CD4-positive, alpha-beta T cell treated with Interleukin-17A for 4 hours (primary cell): ENCODE data around the gene KLC4.
"Not testable (repeated sequence)": the region's sequence is repeated elsewhere in the genome, so short reads cannot be mapped to it uniquely, and the experiment has no call there.

ENCODE experiments used
- DNase-seq: peaks from one replicate; pipeline ENCODE4 v3.0.0-alpha.2; 2020; ENCODE audit warnings: mixed read lengths

KLC4 gene

GRCh38 chr6:43096451-43097097, 37.1 kb downstream of the KLC4 start:
- DNase-seq, result no peak

DNA sequence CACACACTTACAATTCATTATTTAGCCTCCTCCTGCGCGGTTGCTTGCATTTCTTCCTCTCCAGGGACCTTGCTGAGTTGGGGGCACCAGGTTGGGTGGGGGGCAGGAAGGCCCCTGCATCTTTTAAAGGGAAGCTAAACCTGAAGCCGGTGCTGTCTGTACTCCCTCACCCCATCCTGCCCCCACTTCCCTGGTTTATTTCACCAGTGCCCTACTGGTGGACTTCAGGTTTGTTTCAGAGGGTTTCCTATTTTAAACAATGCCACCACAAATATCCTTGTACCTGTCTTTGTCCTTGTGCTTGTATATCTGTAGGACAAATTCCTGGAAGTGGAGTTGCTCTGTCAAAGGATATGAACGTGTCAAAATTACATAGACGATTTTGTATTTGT, 37.7 kb downstream of the KLC4 start:
- no peak for DNase-seq

GRCh38 chr6:43097502-43097901, 38.1 kb downstream of the KLC4 start:
- DNase-seq, result no peak

DNA sequence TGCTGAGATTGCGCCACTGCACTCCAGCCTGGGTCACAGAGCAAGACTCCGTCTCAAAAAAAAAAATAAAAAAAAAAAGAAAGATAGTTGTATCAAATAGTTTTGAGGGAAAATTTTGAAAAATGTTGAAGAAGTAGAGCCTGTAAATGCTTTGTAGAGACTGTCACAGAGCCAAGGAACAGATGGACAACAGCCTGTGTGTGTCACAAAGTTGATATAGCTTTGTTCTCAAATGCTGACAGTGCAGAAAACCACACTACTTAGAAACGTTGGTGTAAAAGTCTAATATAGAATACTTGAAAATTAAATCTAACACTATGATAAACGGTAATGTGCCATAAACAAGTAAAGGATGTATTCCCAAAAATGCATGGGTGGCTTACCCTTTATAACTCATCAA, 42.1 kb downstream of the KLC4 start:
- DNase-seq, result no peak

DNA sequence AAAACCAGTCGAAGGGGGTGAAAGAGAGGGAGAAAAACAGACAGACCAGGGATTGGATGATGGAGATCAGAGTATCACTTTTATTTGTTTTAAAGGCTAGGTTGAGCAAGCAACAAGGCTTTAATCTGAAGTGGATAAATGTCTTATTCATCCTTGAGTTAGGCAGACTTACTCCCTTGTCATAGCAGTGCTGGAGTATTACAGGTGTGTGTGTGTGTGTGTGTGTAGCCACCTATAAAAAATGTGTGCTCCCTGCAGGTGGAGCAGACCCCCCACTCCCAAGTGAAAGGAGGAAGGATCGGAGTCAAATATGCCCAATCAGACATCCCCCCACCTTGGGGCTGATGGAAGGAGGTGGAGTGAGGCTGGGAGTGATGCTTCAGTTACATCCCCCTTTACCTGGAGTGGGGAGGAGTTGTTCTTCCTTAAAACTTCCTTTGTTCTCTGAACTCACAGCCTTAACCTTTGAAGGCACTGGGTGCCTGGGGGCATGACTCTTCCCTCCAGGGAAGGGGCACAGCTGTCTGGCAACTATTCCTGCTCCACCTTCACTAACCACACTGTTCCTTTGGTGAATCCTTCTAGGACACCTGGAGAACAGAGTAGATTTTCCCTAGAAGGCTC, 43.9 kb downstream of the KLC4 start:
- no peak for DNase-seq

DNA sequence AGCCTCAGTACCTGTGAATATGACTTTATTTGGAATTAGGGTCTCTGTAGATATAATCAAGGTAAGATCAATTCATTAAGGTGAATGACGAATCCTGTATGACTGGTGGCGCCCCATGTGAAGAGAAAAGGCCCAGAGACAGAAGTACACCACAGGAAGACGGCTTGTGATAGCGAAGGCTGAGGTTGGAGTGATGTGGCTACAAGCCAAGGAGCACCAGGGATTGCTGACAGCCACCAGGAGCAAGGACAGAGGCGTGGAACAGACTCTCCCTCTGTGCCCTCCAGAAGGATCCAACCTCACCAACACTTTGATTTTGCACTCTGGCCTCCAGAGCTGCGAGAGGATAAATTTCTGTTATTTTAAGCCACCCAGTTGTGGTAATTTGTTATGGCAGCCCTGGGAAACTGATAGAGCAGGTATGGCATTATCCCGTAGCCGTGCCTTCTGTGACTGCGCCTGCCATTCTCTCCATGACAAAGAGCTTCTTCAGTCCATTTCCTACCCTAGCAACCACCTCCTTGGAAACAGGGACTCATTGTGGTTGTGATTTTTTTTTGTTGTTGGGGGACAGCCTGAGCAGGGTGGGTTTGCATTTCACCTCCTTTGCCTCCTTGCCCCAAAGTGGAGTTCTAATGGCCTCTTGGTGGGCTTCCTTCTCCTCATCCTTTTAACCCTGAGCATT, 46.2 kb downstream of the KLC4 start:
- DNase-seq, result peak; percentile 5

DNA sequence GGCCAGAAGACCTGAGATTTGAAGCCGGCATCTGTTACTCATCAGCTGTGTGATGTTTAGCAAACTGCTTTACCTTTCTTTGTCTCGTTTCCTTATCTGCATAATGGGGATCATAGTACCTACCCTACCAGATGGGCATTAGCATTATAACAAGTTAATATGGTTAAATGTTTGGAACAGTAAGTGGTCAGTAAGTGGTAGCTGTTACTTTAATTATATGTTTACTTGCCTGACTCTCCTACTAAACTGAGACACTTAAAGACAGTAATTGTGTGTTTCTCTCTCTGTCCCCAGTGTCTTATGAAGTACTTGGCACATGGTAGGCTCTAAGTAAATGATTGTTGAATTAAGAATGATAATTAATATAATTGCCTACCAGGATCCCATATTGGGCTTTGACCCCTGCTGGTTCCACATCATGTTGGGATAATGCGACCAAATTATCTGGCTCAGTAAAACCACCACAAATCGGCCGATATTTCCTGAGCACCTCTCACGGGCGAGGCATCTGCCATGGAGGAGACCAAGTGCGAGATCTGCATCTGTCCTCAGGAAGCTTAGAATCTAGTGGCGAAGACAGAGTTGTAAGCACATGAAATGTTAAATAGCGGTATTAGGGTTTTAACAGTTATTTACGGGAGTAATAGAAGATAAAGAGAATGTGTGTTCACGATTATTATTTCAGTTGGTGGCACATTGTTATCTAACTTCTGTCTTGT, 48.1 kb downstream of the KLC4 start:
- no peak for DNase-seq

GRCh38 chr6:43113431-43114260, 54.2 kb downstream of the KLC4 start:
- DNase-seq, result no peak

DNA sequence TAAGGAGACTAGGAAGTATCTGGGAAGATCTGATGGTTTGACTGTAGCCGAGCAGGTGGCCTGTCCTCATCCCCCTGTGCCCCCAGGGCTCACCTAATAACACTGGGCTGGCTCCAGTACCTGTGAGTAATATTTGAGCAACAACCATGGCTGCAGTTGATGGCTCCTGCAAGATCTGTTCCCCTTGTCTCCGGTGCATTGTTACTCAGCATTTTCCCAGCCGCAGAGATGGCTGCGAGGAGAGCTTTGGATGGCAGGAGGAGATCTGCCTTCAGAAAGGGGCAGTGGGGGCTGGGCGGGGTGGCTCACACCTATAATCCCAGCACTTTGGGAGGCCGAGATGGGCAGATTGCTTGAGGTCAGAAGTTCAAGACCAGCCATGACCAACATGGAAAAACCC, 55.9 kb downstream of the KLC4 start:
- no peak for DNase-seq

- DNase-seq, result not testable (repeated sequence)
Observed at GRCh38 chr6:43117466-43117865, 58.0 kb downstream of the KLC4 start.

DNA sequence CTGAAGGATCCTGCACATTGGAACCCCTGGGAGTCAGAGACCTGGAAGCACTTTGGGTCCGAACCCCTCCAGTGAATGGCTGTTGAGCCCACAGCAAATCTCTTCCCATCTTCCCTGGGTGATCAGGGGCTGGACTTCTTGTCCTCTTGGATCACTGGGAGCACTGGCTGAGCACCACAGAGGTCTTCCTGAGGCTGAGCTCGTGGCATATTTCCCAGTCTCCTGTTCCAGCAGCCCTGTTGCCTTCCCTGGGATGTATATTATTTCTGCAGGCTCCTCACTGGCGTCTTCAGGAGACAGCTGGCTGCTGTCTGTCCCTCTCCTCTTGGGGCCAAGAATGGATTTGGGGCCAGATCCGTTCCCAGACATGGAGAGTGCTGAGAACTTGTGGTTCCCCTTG, 60.1 kb downstream of the KLC4 start:
- no peak for DNase-seq

- DNase-seq, result no peak
Observed at GRCh38 chr6:43120101-43120763, 60.8 kb downstream of the KLC4 start.

- no peak for DNase-seq
Observed at GRCh38 chr6:43120944-43121913, 61.8 kb downstream of the KLC4 start.

DNA sequence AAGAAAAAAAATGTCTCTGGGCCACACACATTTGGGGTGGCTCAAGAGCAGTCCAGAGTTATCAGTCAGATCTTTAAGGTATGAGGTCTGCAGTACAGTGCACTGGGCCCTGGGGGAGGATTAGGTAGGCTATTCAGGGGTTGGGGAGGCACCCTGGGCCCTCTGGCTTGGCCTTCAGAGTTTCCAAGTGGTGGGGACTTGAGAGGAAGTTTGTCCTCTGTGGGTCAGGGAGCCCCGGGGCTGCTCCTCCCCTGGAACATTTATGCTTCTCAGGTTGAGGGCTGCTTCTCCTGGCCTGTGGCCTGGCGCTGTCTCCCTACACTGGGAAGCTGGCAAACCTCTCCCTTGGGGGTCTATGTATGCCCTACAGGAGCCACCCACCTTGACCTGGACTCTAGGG, 62.7 kb downstream of the KLC4 start:
- DNase-seq, result no peak

DNA sequence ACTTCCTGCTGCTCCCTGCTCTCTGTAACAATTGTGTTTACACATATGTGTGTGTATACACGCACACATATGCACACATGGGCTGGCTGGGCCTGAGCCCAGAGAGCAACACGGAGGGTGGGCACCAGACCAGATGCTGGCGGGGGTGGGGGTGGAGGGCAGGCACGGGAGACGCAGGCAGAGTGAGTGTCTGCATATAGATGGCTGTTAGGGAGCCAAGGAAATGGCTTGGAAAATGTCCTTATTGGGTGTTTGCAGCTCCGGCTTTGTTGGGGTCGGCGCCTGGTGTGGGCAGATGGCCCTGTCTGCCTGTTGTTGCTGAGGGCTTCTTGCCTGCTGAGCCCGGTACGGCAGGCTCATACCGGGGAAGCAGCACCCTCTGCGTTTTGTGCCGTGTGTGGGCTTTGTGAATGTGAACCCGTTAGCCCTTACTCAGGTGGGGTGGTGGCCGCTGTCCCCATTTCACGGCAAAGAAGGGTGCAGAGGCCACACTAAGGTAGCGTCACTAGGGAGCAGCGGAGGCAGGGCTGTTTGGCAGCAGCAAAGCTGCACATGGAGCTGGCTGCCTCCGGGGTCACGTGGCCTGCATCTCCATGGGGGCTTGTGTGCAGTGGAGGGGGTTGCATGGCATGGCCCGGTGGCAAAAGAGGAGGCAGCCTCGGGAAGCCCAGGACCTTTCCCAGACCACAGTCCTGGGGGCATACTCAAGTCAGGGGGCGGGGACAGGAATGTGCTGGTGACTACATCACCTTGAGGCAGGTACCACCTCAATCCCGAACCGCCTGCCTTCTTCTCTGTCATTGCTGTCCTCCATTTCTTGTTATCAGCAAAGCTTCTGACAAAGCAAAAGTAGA, 64.3 kb downstream of the KLC4 start:
- DNase-seq, result no peak

DNA sequence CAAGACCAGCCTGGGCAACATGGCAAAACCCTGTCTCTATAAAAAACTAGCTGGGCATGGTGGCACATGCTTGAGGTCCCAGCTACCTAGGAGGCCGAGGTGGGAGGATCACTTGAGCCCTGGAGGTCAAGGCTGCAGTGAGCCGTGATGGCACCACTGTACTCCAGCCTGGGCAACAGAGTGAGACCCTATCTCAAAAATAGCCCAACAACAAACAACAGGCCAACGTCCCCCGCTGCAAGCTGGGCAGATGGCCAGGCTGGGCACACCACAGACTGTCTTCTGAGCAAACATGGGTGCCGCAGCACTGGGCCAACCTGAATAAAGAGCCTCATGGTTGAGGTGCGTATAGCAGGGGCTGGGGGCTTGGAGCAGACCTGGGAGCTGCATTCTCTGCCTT, 65.0 kb downstream of the KLC4 start:
- no peak for DNase-seq
